HCT116 (cell line): ENCODE measurements around the gene SEC16A. TPM values are rescaled to one million over a fixed set of nuclear protein-coding genes. Genes with fewer than 3 reads are reported as not detected.

Source experiments
- ATAC-seq: fragments of 200-7000 bp; cut with Tn5 transposase; 2 replicates; pipeline ENCODE4 v1.9.1; 2020; ENCODE audit warnings: mild to moderate bottlenecking, moderate library complexity
- BruUV-seq: library from RNA; stranded (reverse); fragments of 400-500 nt; replicated peaks from 2 replicates; lab custom pipeline; 2021; lab: Mats Ljungman, UMichigan
- CTCF ChIA-PET: fragments of 300-600 bp; sonication (Branson Sonifier 250); formaldehyde crosslinking; loops from one replicate; lab custom pipeline; 2021; ENCODE audit warnings: antibody characterized with exemption; lab: Charles Lee
- POLR2A ChIA-PET: fragments of 300-600, 350-600 bp; sonication (Branson Sonifier 250); formaldehyde crosslinking; loops from one replicate; lab custom pipeline; 2021; ENCODE audit warnings: antibody characterized with exemption; lab: Charles Lee
- RAD21 ChIA-PET, 2 experiments: fragments of 300-600 bp; sonication (Branson Sonifier 250); formaldehyde crosslinking; loops; one replicate each; lab custom pipeline; 2023; ENCODE audit warnings: low total read pairs in 2 of 2; ENCODE audit not compliant: uncharacterized antibody in 2 of 2, unreplicated experiment in 2 of 2, low non-redundant PET in 1 of 2; lab: Charles Lee
- DNase-seq: peaks from one replicate; pipeline ENCODE4 v3.0.0-alpha.2; 2010; ENCODE audit warnings: low read depth, low spot score
- H2AFZ ChIP-seq: fragments of 200-600 bp; shearing (Covaris generic), sonication (generic); 2 replicates; pipeline ENCODE4 v1.6.1; 2017; ENCODE audit warnings: low read depth, mixed run types, mixed read lengths, antibody characterized with exemption, low read length; ENCODE audit not compliant: poor library complexity, severe bottlenecking
- H3K27ac ChIP-seq: 2 replicates; pipeline ENCODE4 v1.5.1; 2012; ENCODE audit warnings: low read depth, low read length
- H3K27me3 ChIP-seq: fragments of 200-600 bp; sonication (generic); 2 replicates; pipeline ENCODE4 v1.6.1; 2016; ENCODE audit warnings: mixed run types, low read length, mixed read lengths; ENCODE audit not compliant: insufficient read depth
- H3K36me3 ChIP-seq, 2 experiments: fragments of 200-500 bp in 1 of 2; fragments of 200-600 bp in 1 of 2; sonication (Bioruptor generic) in 1 of 2; sonication (generic) in 1 of 2; 2 replicates each; pipeline versions ENCODE4 v1.5.1 to v1.6.1; 2014 to 2016; ENCODE audit warnings: low read length in 2 of 2, inconsistent platforms in 1 of 2, mixed read lengths in 1 of 2, mixed run types in 1 of 2; ENCODE audit not compliant: insufficient read depth in 2 of 2, control insufficient read depth in 1 of 2
- H3K4me1 ChIP-seq, 2 experiments: fragments of 200-600 bp in 1 of 2; sonication (generic) in 1 of 2; 2 replicates each; pipeline versions ENCODE4 v1.5.1 to v1.6.1; 2012 to 2017; ENCODE audit warnings: low read length in 2 of 2, inconsistent platforms in 1 of 2, mild to moderate bottlenecking in 1 of 2, mixed read lengths in 1 of 2, mixed run types in 1 of 2, moderate library complexity in 1 of 2; ENCODE audit not compliant: insufficient read depth in 2 of 2, control insufficient read depth in 1 of 2
- H3K4me2 ChIP-seq: fragments of 200-600 bp; sonication (generic); 2 replicates; pipeline ENCODE4 v1.6.1; 2017; ENCODE audit warnings: mixed run types, low read length, mixed read lengths
- H3K4me3 ChIP-seq, 2 experiments: fragments of 200-600 bp in 1 of 2; sonication (generic) in 1 of 2; replicated peaks in 1 of 2; 2 replicates each; pipeline ENCODE4 v1.5.1; 2011 to 2016; ENCODE audit warnings: low read length in 2 of 2, control low read depth in 1 of 2, low read depth in 1 of 2, mild to moderate bottlenecking in 1 of 2, mixed read lengths in 1 of 2, mixed run types in 1 of 2
- H3K79me2 ChIP-seq: fragments of 200-600 bp; sonication (generic); 2 replicates; pipeline ENCODE4 v1.6.1; 2017; ENCODE audit warnings: mild to moderate bottlenecking, mixed run types, low read length, moderate library complexity, mixed read lengths; ENCODE audit not compliant: insufficient read depth
- H3K9ac ChIP-seq: fragments of 200-600 bp; sonication (generic); 2 replicates; pipeline ENCODE4 v1.6.1; 2016; ENCODE audit warnings: low read length, mixed read lengths
- H3K9me2 ChIP-seq: fragments of 200-600 bp; sonication (generic), shearing (Covaris generic); 2 replicates; pipeline ENCODE4 v1.6.1; 2017; ENCODE audit warnings: mixed run types, mild to moderate bottlenecking, moderate library complexity; ENCODE audit not compliant: insufficient read depth
- H3K9me3 ChIP-seq, 2 experiments: fragments of 200-500 bp in 1 of 2; fragments of 200-600 bp in 1 of 2; sonication (Bioruptor generic) in 1 of 2; sonication (generic) in 1 of 2; 2 replicates each; pipeline ENCODE4 v1.6.1; 2014 to 2017; ENCODE audit warnings: low read length in 2 of 2, mixed read lengths in 2 of 2, inconsistent platforms in 1 of 2, low read depth in 1 of 2, mild to moderate bottlenecking in 1 of 2, mixed run types in 1 of 2, moderate library complexity in 1 of 2; ENCODE audit not compliant: control insufficient read depth in 1 of 2, insufficient read depth in 1 of 2
- H4K20me1 ChIP-seq: fragments of 200-600 bp; sonication (generic), shearing (Covaris generic); 2 replicates; pipeline ENCODE4 v1.6.1; 2017; ENCODE audit warnings: mixed run types, mild to moderate bottlenecking, moderate library complexity; ENCODE audit not compliant: insufficient read depth
- CEBPB ChIP-seq: IDR thresholded peaks from 2 replicates; pipeline ENCODE4 v1.6.1; 2012; ENCODE audit warnings: low read depth
- ELF1 ChIP-seq: IDR thresholded peaks from 2 replicates; pipeline ENCODE4 v1.6.1; 2012; ENCODE audit warnings: low read depth, borderline replicate concordance
- FOSL1 ChIP-seq: IDR thresholded peaks from 2 replicates; pipeline ENCODE4 v1.6.1; 2012; ENCODE audit warnings: low read depth
- RAD21 ChIP-seq: IDR thresholded peaks from 2 replicates; pipeline ENCODE4 v1.6.1; 2012; ENCODE audit warnings: low read depth, mild to moderate bottlenecking
- SRF ChIP-seq: IDR thresholded peaks from 2 replicates; pipeline ENCODE4 v1.6.1; 2012; ENCODE audit warnings: low read depth
- ZBTB33 ChIP-seq: IDR thresholded peaks from 2 replicates; pipeline ENCODE4 v1.6.1; 2011; ENCODE audit warnings: mild to moderate bottlenecking, low read length, moderate library complexity; ENCODE audit not compliant: insufficient replicate concordance; ENCODE audit errors: extremely low read depth
- intact Hi-C: fragments of 100-400 bp; cut with micrococcal nuclease; formaldehyde crosslinking; loops from 2 replicates; pipeline ENCODE4 v1.10.0; 2022
- total RNA-seq: library from RNA; stranded (reverse); gene quantifications from one replicate; pipeline ENCODE4 v1.2.1, GENCODE V29; 2021; ENCODE audit not compliant: unreplicated experiment
- TF ChIP-seq, protein P1 (sequence below), 3 experiments: fragments of 200-600 bp in 1 of 3; sonication (generic) in 1 of 3; IDR thresholded peaks in 2 of 3; conservative IDR thresholded peaks in 1 of 3; 2 replicates each; pipeline ENCODE4 v1.5.1; 2012 to 2017; ENCODE audit warnings: low read depth in 2 of 3, low read length in 2 of 3, antibody characterized with exemption in 1 of 3, borderline replicate concordance in 1 of 3, control low read depth in 1 of 3, mild to moderate bottlenecking in 1 of 3, mixed read lengths in 1 of 3, mixed run types in 1 of 3, moderate library complexity in 1 of 3; ENCODE audit not compliant: insufficient read depth in 1 of 3

The SEC16A gene
- total RNA-seq, 1 experiment from 2014 or later: 49.8 TPM

GRCh38 chr9:136431782-136432350 is 51.0 kb downstream of the SEC16A start (continued):
- TF ChIP-seq, protein P1, sequence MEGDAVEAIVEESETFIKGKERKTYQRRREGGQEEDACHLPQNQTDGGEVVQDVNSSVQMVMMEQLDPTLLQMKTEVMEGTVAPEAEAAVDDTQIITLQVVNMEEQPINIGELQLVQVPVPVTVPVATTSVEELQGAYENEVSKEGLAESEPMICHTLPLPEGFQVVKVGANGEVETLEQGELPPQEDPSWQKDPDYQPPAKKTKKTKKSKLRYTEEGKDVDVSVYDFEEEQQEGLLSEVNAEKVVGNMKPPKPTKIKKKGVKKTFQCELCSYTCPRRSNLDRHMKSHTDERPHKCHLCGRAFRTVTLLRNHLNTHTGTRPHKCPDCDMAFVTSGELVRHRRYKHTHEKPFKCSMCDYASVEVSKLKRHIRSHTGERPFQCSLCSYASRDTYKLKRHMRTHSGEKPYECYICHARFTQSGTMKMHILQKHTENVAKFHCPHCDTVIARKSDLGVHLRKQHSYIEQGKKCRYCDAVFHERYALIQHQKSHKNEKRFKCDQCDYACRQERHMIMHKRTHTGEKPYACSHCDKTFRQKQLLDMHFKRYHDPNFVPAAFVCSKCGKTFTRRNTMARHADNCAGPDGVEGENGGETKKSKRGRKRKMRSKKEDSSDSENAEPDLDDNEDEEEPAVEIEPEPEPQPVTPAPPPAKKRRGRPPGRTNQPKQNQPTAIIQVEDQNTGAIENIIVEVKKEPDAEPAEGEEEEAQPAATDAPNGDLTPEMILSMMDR (IDR thresholded peaks at IDR 0.05 in 2 of 3, conservative IDR thresholded peaks at IDR 0.05 in 1 of 3; ENCODE audit: borderline replicate concordance in 1 of 3, insufficient read depth in 1 of 3, low read depth in 2 of 3, low read length in 2 of 3): no peak
- TF ChIP-seq SRF: no peak

GRCh38 chr9:136430588-136431234 is 52.1 kb downstream of the SEC16A start:
- H3K9me3 ChIP-seq: no peaks in the 10 kb centered on the region
- DNase-seq (no peak), ATAC-seq (no peak; the same call in 1 of the 2 replicates)
- no peaks in the 10 kb centered on the region for H3K4me1 ChIP-seq
- no peak overlapping the region for H3K4me2 ChIP-seq
- H3K36me3 ChIP-seq: peaks cover 6 to 7% of the 10 kb centered on the region in 2 experiments; a peak in 2 of 4 replicates
- no peak overlapping the region for H3K4me3 ChIP-seq
- H3K9me2 ChIP-seq: no peaks in the 10 kb centered on the region
- H3K27ac ChIP-seq: no peak overlapping the region
- no peak for TF ChIP-seq CEBPB
- no peak for TF ChIP-seq FOSL1
- no peak for TF ChIP-seq ELF1
- TF ChIP-seq RAD21: no peak
- TF ChIP-seq ZBTB33: no peak
- CTCF ChIA-PET: no interaction called here
- no peaks in the 10 kb centered on the region for H3K27me3 ChIP-seq
- no peak overlapping the region for H2AFZ ChIP-seq
- intact Hi-C loops: no loop called here
- no peak overlapping the region for H3K9ac ChIP-seq
- POLR2A ChIA-PET: no interaction called here
- no peaks in the 10 kb centered on the region for H4K20me1 ChIP-seq
- H3K79me2 ChIP-seq: peaks cover 23% of the 10 kb centered on the region
- RAD21 ChIA-PET: no interaction called here
- no TSS peak for BruUV-seq
